RWPE2 (cell line): Measurements from ENCODE around the gene LYSMD1.
A peak's percentile ranks its signal among the peaks of the same experiment; 100 is the strongest.

ENCODE experiments used
- ATAC-seq: fragments of 200-7000 bp; cut with Tn5 transposase; 3 replicates; pipeline ENCODE4 v1.9.1; 2021; ENCODE audit warnings: low read depth
- DNase-seq: peaks from one replicate; pipeline ENCODE4 v3.0.0-alpha.2; 2020; ENCODE audit warnings: low spot score
- H3K27ac ChIP-seq: fragments of 450-650 bp; 2 replicates; pipeline ENCODE4 v1.5.1; 2017; ENCODE audit warnings: mild to moderate bottlenecking; ENCODE audit not compliant: poor library complexity, severe bottlenecking
- H3K27me3 ChIP-seq: fragments of 250-450 bp; sonication (Bioruptor Pico); 2 replicates; pipeline ENCODE4 v1.5.1; 2021; ENCODE audit warnings: mild to moderate bottlenecking, moderate library complexity; ENCODE audit not compliant: insufficient read depth, poor library complexity, severe bottlenecking
- H3K36me3 ChIP-seq: fragments of 250-450 bp; sonication (Bioruptor Pico); 2 replicates; pipeline ENCODE4 v1.5.1; 2020; ENCODE audit warnings: low read depth, mild to moderate bottlenecking, moderate library complexity
- H3K4me1 ChIP-seq: fragments of 250-450 bp; sonication (Bioruptor Pico); 2 replicates; pipeline ENCODE4 v1.5.1; 2021; ENCODE audit warnings: mild to moderate bottlenecking, moderate library complexity; ENCODE audit not compliant: insufficient read depth, poor library complexity, severe bottlenecking
- H3K4me3 ChIP-seq: fragments of 250-450 bp; sonication (Bioruptor Pico); 2 replicates; pipeline ENCODE4 v1.5.1; 2021; ENCODE audit warnings: mild to moderate bottlenecking, moderate library complexity; ENCODE audit not compliant: severe bottlenecking
- H3K9me3 ChIP-seq: fragments of 250-450 bp; sonication (Bioruptor Pico); 2 replicates; pipeline ENCODE4 v1.5.1; 2021; ENCODE audit warnings: mild to moderate bottlenecking, moderate library complexity; ENCODE audit not compliant: severe bottlenecking
- TF ChIP-seq, protein P1 (sequence below): fragments of 450-650 bp; IDR thresholded peaks from one replicate; pipeline ENCODE4 v1.5.1; 2017; ENCODE audit warnings: mild to moderate bottlenecking, moderate library complexity; ENCODE audit not compliant: poor library complexity, severe bottlenecking

Gene LYSMD1

DNA sequence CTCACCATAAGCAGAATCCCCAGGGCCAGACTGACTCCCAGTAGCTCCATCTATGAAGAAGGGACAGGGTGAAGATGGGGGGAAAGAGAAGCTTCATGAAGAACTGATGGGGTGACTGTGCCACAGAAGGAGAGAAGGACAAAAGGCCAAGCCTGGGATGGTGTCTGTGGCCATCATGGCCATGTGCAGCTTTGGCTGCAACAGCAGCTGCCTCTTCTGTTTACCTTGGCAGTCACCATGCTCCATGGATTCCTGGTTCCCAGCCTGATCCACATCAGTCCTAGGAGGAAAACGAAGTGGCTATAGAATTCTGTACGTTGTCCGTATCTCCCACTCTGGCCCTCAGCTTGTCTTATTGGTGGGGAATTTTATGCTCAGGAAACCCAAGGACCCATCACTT is 31.3 kb downstream of the LYSMD1 start:
- no peaks in the 10 kb centered on the region for H3K4me1 ChIP-seq
- TF ChIP-seq, protein P1, sequence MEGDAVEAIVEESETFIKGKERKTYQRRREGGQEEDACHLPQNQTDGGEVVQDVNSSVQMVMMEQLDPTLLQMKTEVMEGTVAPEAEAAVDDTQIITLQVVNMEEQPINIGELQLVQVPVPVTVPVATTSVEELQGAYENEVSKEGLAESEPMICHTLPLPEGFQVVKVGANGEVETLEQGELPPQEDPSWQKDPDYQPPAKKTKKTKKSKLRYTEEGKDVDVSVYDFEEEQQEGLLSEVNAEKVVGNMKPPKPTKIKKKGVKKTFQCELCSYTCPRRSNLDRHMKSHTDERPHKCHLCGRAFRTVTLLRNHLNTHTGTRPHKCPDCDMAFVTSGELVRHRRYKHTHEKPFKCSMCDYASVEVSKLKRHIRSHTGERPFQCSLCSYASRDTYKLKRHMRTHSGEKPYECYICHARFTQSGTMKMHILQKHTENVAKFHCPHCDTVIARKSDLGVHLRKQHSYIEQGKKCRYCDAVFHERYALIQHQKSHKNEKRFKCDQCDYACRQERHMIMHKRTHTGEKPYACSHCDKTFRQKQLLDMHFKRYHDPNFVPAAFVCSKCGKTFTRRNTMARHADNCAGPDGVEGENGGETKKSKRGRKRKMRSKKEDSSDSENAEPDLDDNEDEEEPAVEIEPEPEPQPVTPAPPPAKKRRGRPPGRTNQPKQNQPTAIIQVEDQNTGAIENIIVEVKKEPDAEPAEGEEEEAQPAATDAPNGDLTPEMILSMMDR, result no peak

DNA sequence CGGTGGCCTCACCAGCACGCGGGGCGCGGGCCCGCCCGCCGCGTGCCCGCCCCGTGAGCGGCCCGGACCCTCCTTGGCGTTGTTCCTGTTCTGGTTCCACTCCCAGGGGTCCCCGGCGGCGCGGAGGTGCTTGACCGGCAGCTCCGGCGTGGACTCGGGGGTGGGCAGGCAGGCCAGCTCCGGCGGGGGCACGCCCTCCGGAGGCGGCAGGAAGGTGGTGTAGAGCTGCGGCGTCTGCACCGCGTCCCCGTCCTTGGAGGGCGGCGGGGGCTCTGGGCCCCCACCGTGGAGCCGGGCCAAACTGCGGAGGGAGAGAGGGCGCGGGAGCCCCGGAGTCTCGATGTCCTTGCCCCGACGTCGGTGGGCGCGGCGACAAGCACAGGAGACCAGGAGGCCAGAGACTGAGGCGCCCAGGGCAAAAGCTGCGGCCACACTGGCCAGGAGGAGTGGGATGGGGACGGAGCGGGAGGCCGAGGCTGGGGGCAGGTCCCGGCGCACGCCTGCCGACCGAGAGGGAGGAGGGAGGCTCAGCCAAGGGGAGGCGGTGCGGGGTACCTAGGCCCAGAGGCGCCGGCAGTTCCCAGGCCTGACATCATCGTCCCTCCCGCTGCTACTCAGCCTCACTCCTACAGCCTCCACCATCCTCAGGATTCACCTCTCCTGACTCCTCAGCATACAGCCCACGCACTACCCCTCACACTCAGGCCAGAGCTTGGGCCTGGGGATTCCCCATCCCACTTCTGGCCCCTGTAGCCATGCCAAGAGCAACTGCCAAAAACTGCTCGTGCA is 32.5 kb downstream of the LYSMD1 start:
- no peaks in the 10 kb centered on the region for H3K27me3 ChIP-seq
- no peak overlapping the region for H3K4me3 ChIP-seq
- DNase-seq, result no peak
- TF ChIP-seq, protein P1, result no peak
- H3K36me3 ChIP-seq, result no peaks in the 10 kb centered on the region
- H3K9me3 ChIP-seq, result no peaks in the 10 kb centered on the region
- no peak for ATAC-seq
- H3K27ac ChIP-seq, result no peak overlapping the region
- H3K4me1 ChIP-seq, result no peaks in the 10 kb centered on the region

More for the DNA sequence above, 31.3 kb downstream of the LYSMD1 start:
- Histone ChIP-seq H3K9me3 (no peaks in the 10 kb centered on the region), H3K27me3 (no peaks in the 10 kb centered on the region), H3K36me3 (no peaks in the 10 kb centered on the region), H3K4me3 (no peak overlapping the region), H3K27ac (no peak overlapping the region)
- DNase-seq (no peak), ATAC-seq (no peak)

DNA sequence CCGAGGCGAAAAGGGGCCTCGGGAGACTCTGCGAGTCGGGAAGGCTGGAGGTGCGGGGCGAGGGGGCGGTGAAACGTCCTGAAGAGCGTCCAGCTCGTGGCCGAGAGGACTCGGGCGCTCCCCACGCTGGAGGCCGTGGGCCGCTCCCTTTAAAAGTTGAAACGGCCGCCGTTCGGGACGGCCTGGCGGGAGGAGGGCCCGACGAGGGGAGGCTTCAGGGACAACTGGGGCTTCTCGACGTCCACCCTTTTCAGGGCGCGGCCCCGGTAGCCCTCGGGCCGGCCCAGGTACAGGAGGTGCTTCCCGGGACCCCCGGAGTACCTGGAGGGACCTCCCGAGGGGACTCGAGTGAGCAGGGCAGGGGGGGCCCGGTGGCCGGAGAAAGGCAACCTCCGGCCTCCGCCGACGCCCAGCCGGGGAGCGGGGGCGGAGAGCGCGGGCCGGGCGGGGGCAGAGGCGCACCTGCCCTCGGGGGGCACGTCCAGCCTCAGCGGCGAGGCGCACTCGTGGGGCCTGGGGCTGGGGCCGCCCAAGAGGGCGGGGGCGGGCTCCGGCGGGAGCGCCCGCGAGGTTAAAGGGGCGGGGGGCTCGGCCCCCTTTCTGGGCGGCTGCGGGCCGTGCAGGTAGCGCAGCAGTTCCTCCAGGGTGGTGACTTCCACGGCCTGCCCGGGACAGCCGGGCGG is 33.2 kb downstream of the LYSMD1 start:
- DNase-seq, result no peak
- H3K27me3 ChIP-seq, result no peaks in the 10 kb centered on the region
- ATAC-seq, result no peak
- H3K36me3 ChIP-seq, result no peaks in the 10 kb centered on the region
- H3K9me3 ChIP-seq, result no peaks in the 10 kb centered on the region
- TF ChIP-seq, protein P1, result no peak
- H3K4me1 ChIP-seq, result no peaks in the 10 kb centered on the region
- no peak overlapping the region for H3K4me3 ChIP-seq
- no peak overlapping the region for H3K27ac ChIP-seq

DNA sequence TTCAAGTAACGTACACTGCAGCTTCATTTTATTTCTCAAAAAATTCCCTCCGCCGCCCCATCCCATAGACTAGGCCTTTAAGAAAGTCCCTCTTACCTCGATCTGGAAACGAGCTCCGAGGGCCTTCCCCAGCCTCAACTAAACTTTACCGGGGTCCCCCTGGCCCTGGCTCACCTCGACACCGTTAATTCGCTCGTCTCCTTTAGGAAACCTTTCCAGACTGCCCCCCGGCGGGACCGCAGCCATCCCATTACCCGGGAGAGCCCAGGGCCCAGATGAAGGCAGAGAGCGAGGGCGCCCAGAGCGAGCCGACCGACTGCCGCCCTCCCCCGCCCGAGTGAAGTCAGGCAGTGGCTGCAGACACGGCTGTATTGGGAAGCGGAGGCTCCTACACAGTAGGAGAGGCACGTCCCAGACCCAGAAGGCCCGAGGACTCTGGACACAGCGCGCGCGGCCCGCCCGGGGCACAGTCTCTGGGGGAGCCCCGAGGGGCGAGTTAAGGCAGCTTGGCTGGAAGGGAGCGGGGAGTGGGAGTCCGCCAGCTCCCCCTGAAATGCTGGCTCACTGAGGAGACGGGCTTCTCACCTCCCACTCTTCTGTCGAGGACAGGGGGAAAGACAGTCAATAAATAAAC is 33.9 kb downstream of the LYSMD1 start:
- ATAC-seq (no peak), DNase-seq (no peak)
- Histone ChIP-seq H3K27me3 (no peaks in the 10 kb centered on the region), H3K9me3 (no peaks in the 10 kb centered on the region), H3K27ac (no peak overlapping the region), H3K36me3 (no peaks in the 10 kb centered on the region), H3K4me3 (peak overlapping the region; percentile 11), H3K4me1 (no peaks in the 10 kb centered on the region)
- TF ChIP-seq, protein P1, result no peak
